ENCODE measurements around the gene ILRUN. TPM values are rescaled to one million over a fixed set of nuclear protein-coding genes. Genes with fewer than 3 reads are reported as not detected.
"Not testable (repeated sequence)": the region's sequence is repeated elsewhere in the genome, so short reads cannot be mapped to it uniquely, and the experiment has no call there.

Gene ILRUN
- polyA plus RNA-seq, 3 donors from 2014 or later, result 16.5 to 26.8 (median 19.3) TPM

DNA sequence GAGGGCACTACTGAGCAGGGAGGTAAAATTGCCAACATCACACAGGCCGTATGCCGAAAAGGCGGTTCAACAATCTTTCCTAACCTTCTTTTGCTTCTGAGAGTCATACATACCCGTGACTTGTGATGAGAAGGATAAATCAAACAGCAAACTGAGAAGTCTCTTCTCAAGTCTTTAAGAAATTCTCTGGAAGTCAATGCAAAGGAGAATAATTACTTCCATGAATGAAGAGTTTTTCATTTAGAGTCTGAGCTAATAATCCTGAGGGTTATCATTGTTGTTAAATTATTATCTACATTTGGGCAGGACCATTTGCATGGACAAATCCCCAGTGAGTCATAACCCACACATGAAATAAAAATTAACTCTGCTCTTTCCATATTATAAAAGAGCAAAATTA lies 22.4 kb upstream of the ILRUN start:
- Mint-ChIP-seq H3K4me1 (no peaks in the 10 kb centered on the region), H3K4me3 (no peak overlapping the region), H3K27me3 (ENCODE audit: low read depth in 3 of 3) (peaks cover 0 to 3% (median 0%) of the 10 kb centered on the region in 3 donors), H3K27ac (no peak overlapping the region), H3K36me3 (no peaks in the 10 kb centered on the region), H3K9me3 (no peaks in the 10 kb centered on the region)
- DNase-seq, result no peak

- Mint-ChIP-seq H3K4me1 (no peaks in the 10 kb centered on the region), H3K36me3 (no peaks in the 10 kb centered on the region), H3K4me3 (no peak overlapping the region), H3K27ac (no peak overlapping the region), H3K27me3 (ENCODE audit: low read depth in 3 of 3) (peaks cover 0 to 3% (median 0%) of the 10 kb centered on the region in 3 donors), H3K9me3 (no peaks in the 10 kb centered on the region)
- DNase-seq, result no peak
Measured at GRCh38 chr6:34717466-34717865, 20.9 kb upstream of the ILRUN start.

DNA sequence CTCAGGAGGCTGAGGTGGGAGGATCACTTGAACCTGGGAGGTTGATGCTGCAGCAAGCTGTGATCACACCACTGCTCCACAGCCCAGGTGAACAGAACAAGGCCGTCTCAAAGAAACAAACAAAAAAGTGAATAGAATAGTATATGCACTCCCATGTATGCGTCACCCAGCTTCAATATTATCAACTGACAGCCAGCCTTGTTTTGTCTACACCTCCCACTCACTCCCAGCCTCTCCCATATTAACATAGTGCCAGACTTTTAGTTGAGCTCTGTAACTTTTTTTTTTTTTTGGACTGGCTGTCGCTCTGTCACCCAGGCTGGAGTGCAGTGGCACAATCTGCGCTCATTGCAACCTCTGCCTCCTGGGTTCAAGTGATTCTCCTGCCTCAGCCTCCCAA lies 18.1 kb upstream of the ILRUN start:
- Mint-ChIP-seq H3K4me3 (no peak overlapping the region), H3K27me3 (ENCODE audit: low read depth in 3 of 3) (no peaks in the 10 kb centered on the region), H3K36me3 (no peaks in the 10 kb centered on the region), H3K4me1 (no peaks in the 10 kb centered on the region), H3K9me3 (no peaks in the 10 kb centered on the region), H3K27ac (no peak overlapping the region)
- DNase-seq, result no peak

DNA sequence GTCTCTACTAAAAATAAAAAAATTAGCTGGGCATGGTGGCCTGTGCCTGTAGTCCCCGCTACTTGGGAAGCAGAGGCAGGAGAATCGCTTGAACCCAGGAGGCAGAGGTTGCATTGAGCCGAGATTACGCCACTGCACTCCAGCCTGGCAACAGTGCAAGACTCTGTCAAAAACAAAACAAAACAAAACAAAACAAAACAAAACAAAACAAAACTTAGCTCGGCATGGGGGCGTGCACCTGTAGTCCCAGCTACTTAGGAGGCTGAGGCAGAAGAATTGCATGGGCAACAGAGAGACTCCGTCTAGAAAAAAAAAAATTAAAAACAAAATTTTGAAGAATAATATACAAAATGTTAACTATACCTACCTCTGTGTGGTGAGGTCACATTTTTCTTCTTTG lies 16.3 kb upstream of the ILRUN start:
- H3K4me3 Mint-ChIP-seq; H3K4me1 Mint-ChIP-seq; H3K36me3 Mint-ChIP-seq; H3K27me3 Mint-ChIP-seq (ENCODE audit: low read depth in 3 of 3); H3K9me3 Mint-ChIP-seq; DNase-seq; H3K27ac Mint-ChIP-seq: not testable (repeated sequence)

GRCh38 chr6:34709386-34709785 lies 12.8 kb upstream of the ILRUN start:
- Mint-ChIP-seq H3K27ac (no peak overlapping the region), H3K9me3 (no peaks in the 10 kb centered on the region), H3K4me3 (no peak overlapping the region), H3K36me3 (no peaks in the 10 kb centered on the region), H3K27me3 (ENCODE audit: low read depth in 3 of 3) (no peaks in the 10 kb centered on the region), H3K4me1 (no peaks in the 10 kb centered on the region)
- DNase-seq, result no peak

GRCh38 chr6:34705241-34705640 lies 8.7 kb upstream of the ILRUN start:
- Mint-ChIP-seq H3K9me3 (no peaks in the 10 kb centered on the region), H3K4me3 (no peak overlapping the region), H3K36me3 (no peaks in the 10 kb centered on the region), H3K27me3 (ENCODE audit: low read depth in 3 of 3) (no peaks in the 10 kb centered on the region), H3K4me1 (no peaks in the 10 kb centered on the region), H3K27ac (peak overlapping the region in 1 of 6 donors; percentile 20)
- no peak for DNase-seq

GRCh38 chr6:34701199-34701598 lies 4.6 kb upstream of the ILRUN start:
- no peak for DNase-seq
- Mint-ChIP-seq H3K36me3 (no peaks in the 10 kb centered on the region), H3K27ac (peak overlapping the region in 1 of 6 donors; percentile 57), H3K4me3 (no peak overlapping the region), H3K4me1 (peaks cover 11 to 13% of the 10 kb centered on the region in 2 donors), H3K9me3 (no peaks in the 10 kb centered on the region), H3K27me3 (ENCODE audit: low read depth in 3 of 3) (peaks cover 4 to 6% (median 6%) of the 10 kb centered on the region in 3 donors)

- Mint-ChIP-seq H3K27ac (peak overlapping the region; percentile 67 to 100 (median 99)), H3K4me3 (peak overlapping the region; percentile 93 to 100 (median 99)), H3K9me3 (no peaks in the 10 kb centered on the region), H3K4me1 (peaks cover 40 to 44% of the 10 kb centered on the region in 2 donors), H3K36me3 (no peaks in the 10 kb centered on the region), H3K27me3 (ENCODE audit: low read depth in 3 of 3) (peaks cover 4 to 6% (median 6%) of the 10 kb centered on the region in 3 donors)
- no peak for DNase-seq
Measured at GRCh38 chr6:34697904-34698559, 1.5 kb upstream of the ILRUN start.

GRCh38 chr6:34697544-34697836 lies 923 bp upstream of the ILRUN start:
- H3K27me3 Mint-ChIP-seq (ENCODE audit: low read depth in 3 of 3), result peaks cover 4 to 6% (median 6%) of the 10 kb centered on the region in 3 donors
- H3K9me3 Mint-ChIP-seq, result no peaks in the 10 kb centered on the region
- peak overlapping the region; percentile 97 to 100 (median 99) for H3K27ac Mint-ChIP-seq
- peak overlapping the region; percentile 93 to 100 (median 99) for H3K4me3 Mint-ChIP-seq
- no peaks in the 10 kb centered on the region for H3K36me3 Mint-ChIP-seq
- H3K4me1 Mint-ChIP-seq, result peaks cover 41 to 49% of the 10 kb centered on the region in 2 donors
- no peak for DNase-seq

DNA sequence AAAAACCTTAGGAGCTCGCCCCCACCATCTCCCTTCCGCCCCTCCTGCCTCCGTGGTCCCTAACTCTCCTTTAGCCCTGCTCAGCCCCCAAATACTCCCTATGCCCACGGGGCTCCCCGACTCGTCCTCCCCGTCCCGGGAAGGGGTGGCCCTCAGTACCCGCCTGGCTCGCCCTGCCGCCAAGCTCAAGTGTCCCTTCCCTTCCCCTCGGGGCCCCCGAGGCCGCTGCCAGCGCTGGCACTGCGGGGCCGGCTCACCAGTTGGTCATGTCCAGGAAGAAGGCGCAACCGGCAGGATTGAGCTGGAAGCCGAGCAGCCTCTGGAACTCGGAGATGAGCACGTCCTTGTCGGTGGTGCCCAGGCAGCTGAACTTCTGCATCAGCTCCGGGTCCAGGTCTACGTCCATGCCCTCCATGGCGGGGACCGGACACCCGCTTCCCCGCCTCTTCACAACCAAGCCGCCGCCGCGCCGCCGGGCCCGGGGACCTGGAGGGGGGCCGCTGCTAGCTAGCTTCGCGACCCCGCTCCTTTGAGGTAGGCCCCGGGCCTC lies 303 bp downstream of the ILRUN start:
- Mint-ChIP-seq H3K27ac (peak overlapping the region; percentile 85 to 100 (median 98)), H3K4me3 (peak overlapping the region; percentile 93 to 100 (median 99)), H3K4me1 (peaks cover 45 to 49% of the 10 kb centered on the region in 2 donors)

GRCh38 chr6:34695729-34696188 lies 808 bp downstream of the ILRUN start:
- DNase-seq, result no peak
- no peaks in the 10 kb centered on the region for H3K36me3 Mint-ChIP-seq
- peak overlapping the region; percentile 93 to 100 (median 99) for H3K4me3 Mint-ChIP-seq
- H3K27me3 Mint-ChIP-seq (ENCODE audit: low read depth in 3 of 3), result peaks cover 4 to 6% (median 6%) of the 10 kb centered on the region in 3 donors
- peaks cover 46 to 51% of the 10 kb centered on the region in 2 donors for H3K4me1 Mint-ChIP-seq
- no peaks in the 10 kb centered on the region for H3K9me3 Mint-ChIP-seq
- H3K27ac Mint-ChIP-seq, result peak overlapping the region; percentile 85 to 100 (median 98)

More for the DNA sequence above, 303 bp downstream of the ILRUN start:
- no peaks in the 10 kb centered on the region for H3K9me3 Mint-ChIP-seq
- DNase-seq, result no peak
- peaks cover 4 to 6% (median 6%) of the 10 kb centered on the region in 3 donors for H3K27me3 Mint-ChIP-seq (ENCODE audit: low read depth in 3 of 3)
- H3K36me3 Mint-ChIP-seq, result no peaks in the 10 kb centered on the region

DNA sequence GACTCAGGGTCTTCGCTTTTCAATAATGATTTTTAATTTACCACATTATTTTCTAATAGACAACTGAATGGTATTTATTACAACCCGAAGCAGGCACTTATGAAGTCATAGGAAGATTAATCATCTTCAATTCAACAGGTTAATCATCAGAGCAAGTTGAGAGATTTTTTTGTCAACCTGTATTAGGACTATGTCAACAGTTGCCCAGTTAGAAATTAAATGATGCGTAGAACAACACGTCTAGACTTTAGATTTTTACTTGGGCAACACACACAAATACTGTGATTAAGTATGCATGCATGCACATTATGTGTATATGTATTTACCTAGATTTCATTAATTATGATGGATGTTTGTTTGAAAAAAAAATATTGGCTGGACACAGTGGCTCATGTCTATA lies 4.3 kb downstream of the ILRUN start:
- no peak for DNase-seq
- Mint-ChIP-seq H3K4me1 (peaks cover 57 to 69% of the 10 kb centered on the region in 2 donors), H3K36me3 (no peaks in the 10 kb centered on the region), H3K9me3 (no peaks in the 10 kb centered on the region), H3K27ac (no peak overlapping the region), H3K27me3 (ENCODE audit: low read depth in 3 of 3) (peaks cover 5 to 6% (median 6%) of the 10 kb centered on the region in 3 donors), H3K4me3 (no peak overlapping the region)

- Mint-ChIP-seq H3K27me3 (ENCODE audit: low read depth in 3 of 3) (peaks cover 0 to 2% (median 0%) of the 10 kb centered on the region in 3 donors), H3K27ac (peak overlapping the region in 1 of 6 donors; percentile 30), H3K9me3 (no peaks in the 10 kb centered on the region), H3K4me1 (peaks cover 46 to 70% of the 10 kb centered on the region in 2 donors), H3K36me3 (no peaks in the 10 kb centered on the region), H3K4me3 (no peak overlapping the region)
- no peak for DNase-seq
Measured at GRCh38 chr6:34689742-34690141, 6.8 kb downstream of the ILRUN start.

DNA sequence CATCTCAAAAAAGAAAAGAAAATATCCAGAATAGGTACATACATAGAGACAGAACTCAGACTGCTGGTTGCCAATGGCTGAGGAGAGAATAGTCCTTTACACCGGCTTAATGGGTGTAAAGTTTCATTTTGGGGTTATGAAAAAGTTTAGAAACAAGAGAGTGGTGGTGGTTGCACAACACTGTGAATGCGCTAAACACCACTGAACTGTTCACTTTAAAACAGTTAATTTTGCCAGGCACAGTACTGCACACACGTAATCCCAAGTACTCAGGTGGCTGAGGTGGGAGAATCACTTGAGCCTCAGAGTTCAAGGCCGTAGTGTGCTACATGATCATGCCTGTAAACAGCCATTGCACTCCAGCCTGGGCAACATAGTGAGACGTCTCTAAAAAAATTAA lies 7.6 kb downstream of the ILRUN start:
- no peak for DNase-seq
- no peaks in the 10 kb centered on the region for H3K9me3 Mint-ChIP-seq
- H3K4me1 Mint-ChIP-seq, result peaks cover 44 to 70% of the 10 kb centered on the region in 2 donors
- no peaks in the 10 kb centered on the region for H3K36me3 Mint-ChIP-seq
- H3K27me3 Mint-ChIP-seq (ENCODE audit: low read depth in 3 of 3), result peaks cover 0 to 2% (median 0%) of the 10 kb centered on the region in 3 donors
- peak overlapping the region in 5 of 6 donors; percentile 44 to 75 (median 54) for H3K27ac Mint-ChIP-seq
- no peak overlapping the region for H3K4me3 Mint-ChIP-seq
